HG03565 (cell line): ENCODE data around the gene DUSP21.
"Not testable (repeated sequence)": the region's sequence is repeated elsewhere in the genome, so short reads cannot be mapped to it uniquely, and the experiment has no call there.

Source experiments
- ATAC-seq: cut with Tn5 transposase; IDR thresholded peaks from one replicate; pipeline ENCODE4 v1.9.1; 2021; ENCODE audit warnings: mild to moderate bottlenecking, moderate library complexity; ENCODE audit not compliant: unreplicated experiment

The DUSP21 gene

GRCh38 chrX:44875185-44875489 lies 31.3 kb downstream of the DUSP21 start:
- ATAC-seq = no peak

- ATAC-seq = no peak
These were observed 32.3 kb downstream of the DUSP21 start for GRCh38 chrX:44876086-44876485.

GRCh38 chrX:44876767-44877166 lies 32.9 kb downstream of the DUSP21 start:
- ATAC-seq = no peak

- ATAC-seq = no peak
These were observed 35.0 kb downstream of the DUSP21 start for GRCh38 chrX:44878780-44879179.

GRCh38 chrX:44881549-44881948 lies 37.7 kb downstream of the DUSP21 start:
- no peak for ATAC-seq

GRCh38 chrX:44882635-44883034 lies 38.8 kb downstream of the DUSP21 start:
- ATAC-seq = no peak

- no peak for ATAC-seq
These were observed 41.1 kb downstream of the DUSP21 start for GRCh38 chrX:44884944-44885343.

- no peak for ATAC-seq
These were observed 46.0 kb downstream of the DUSP21 start for GRCh38 chrX:44889824-44890223.

GRCh38 chrX:44890247-44890646 lies 46.4 kb downstream of the DUSP21 start:
- no peak for ATAC-seq

GRCh38 chrX:44890687-44891086 lies 46.9 kb downstream of the DUSP21 start:
- ATAC-seq = not testable (repeated sequence)

- no peak for ATAC-seq
These were observed 47.8 kb downstream of the DUSP21 start for GRCh38 chrX:44891642-44892041.
